Uterus (tissue), 4 donors: Measurements from ENCODE around the gene PRPF19. TPM values are rescaled to one million over a fixed set of nuclear protein-coding genes. Genes with fewer than 3 reads are reported as not detected.

ENCODE experiments used
- DNase-seq, 2 donors: peaks; one replicate each; pipeline ENCODE4 v3.0.0-alpha.2; 2019 to 2020
- H3K27ac ChIP-seq, 2 donors: fragments of 200-600 bp; sonication (generic); 1 replicate in 1 of 2; 2 replicates in 1 of 2; pipeline ENCODE4 v1.5.1; 2016 to 2018
- H3K27me3 ChIP-seq, 2 donors: fragments of 200-600 bp; sonication (generic); one replicate each; pipeline ENCODE4 v1.5.1; 2018 to 2019; ENCODE audit warnings: control low read depth in 1 of 2
- H3K36me3 ChIP-seq, 2 donors: fragments of 200-600 bp; sonication (generic); one replicate each; pipeline ENCODE4 v1.5.1; 2019; ENCODE audit warnings: control low read depth in 1 of 2
- H3K4me1 ChIP-seq, 2 donors: fragments of 200-600 bp; sonication (generic); one replicate each; pipeline ENCODE4 v1.5.1; 2018 to 2019; ENCODE audit warnings: control low read depth in 1 of 2
- H3K4me3 ChIP-seq, 2 donors: fragments of 200-600 bp; sonication (generic); 1 replicate in 1 of 2; 2 replicates in 1 of 2; pipeline ENCODE4 v1.5.1; 2018 to 2019; ENCODE audit warnings: mild to moderate bottlenecking in 1 of 2
- H3K9me3 ChIP-seq, 2 donors: fragments of 200-600 bp; sonication (generic); one replicate each; pipeline ENCODE4 v1.5.1; 2019; ENCODE audit warnings: control low read depth in 1 of 2
- POLR2A ChIP-seq, 2 donors: fragments of 450-650 bp; IDR thresholded peaks; one replicate each; pipeline ENCODE4 v1.6.1; 2016; ENCODE audit warnings: antibody characterized with exemption in 2 of 2, mild to moderate bottlenecking in 1 of 2, moderate library complexity in 1 of 2
- intact Hi-C: fragments of 100-400 bp; cut with DNase I; formaldehyde crosslinking; loops from one replicate; pipeline ENCODE4 v1.15.1; 2023; ENCODE audit warnings: low total_unique reads
- total RNA-seq, 4 donors: library from RNA; depleted of rRNA in 3 of 4; stranded (reverse); fragments of >200 nt in 3 of 4; gene quantifications; one replicate each; pipeline versions ENCODE4 v1.1.0 to v1.2.4, GENCODE V29; 2014 to 2023
- TF ChIP-seq, protein P1 (sequence below), 4 experiments: fragments of 200-600 bp in 2 of 4; fragments of 450-650 bp in 2 of 4; sonication (generic) in 2 of 4; IDR thresholded peaks; one replicate each; pipeline ENCODE4 v1.5.1; 2016 to 2019; ENCODE audit warnings: antibody characterized with exemption in 4 of 4, mild to moderate bottlenecking in 2 of 4, moderate library complexity in 1 of 4
- donor health status: DM: yes; HTN: yes; CAD: no.

The PRPF19 gene
- total RNA-seq, 4 donors from 2014 or later: 19.4 to 70.1 (median 50.2) TPM

DNA sequence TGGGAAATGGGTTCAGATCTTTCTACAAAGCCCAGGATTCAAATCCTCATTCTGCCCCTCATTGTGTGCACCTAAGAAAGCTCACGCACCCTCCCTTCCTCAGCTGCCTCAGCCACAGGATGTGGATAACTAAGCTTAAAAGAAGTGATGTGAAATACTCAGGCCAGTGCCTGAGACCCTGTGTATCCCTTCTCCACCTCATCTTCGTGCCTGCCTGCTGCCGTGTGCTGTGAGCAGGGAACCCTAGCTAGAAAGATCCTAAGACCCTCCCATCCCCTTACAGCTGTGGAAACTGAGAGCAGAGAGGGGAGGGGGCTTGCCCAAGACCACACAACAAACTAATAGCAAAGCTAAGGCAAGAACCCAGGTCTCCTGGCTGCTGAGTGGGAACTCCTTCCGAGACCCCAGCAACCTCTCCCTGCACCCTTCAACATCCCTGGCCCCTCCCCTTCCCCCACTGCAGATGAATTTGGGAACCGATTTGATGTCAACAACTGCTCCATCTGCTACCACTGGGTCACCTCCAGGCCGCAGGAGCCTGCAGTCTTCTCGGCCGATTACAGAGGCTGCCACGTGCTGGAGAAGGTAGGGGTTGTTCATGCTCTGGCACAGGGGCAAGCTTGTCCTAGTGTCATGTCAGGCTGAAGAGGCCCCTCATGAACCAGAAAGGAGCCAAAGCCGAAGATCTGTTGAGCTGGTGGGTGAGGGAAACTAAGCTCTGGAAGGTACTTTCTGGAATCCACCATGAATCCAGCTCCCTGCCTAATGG is 37.5 kb downstream of the PRPF19 start:
- DNase-seq: no peak
- intact Hi-C loops: no loop called here

DNA sequence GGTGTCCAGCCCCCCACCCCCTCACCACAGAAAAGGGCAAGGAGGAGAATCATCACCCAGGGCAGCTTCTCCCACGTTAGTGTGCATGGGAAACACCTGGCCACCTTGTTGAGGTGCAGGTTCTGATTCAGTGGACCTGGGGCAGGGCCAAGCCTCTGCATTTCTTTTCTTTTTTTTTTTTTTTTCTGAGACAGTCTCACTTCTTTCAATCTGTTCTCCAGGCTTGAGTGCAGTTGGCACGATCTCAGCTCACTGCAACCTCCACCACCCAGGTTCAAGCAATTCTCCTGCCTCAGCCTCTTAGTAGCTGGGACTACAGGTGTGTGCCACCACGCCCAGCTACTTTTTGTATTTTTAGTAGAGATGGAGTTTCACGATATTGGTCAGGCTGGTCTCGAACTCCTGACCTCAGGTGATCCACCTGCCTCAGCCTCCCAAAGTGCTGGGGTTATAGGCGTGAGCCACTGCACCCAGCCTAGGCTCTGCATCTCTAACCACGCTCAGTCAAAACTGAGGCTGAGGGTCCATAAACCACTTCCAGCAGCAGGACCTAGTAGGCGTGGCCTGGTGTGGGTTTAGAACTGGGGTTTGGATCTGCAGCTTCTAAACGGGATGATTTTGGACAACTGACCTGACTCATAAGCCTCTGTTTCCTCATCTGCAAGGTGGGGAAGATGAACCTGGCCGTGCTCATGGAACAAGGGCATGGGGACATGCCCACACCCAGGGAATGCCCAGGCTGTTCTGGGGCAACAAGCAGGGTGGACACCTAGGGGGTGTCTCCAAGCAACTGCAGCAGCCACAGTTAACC is 38.3 kb downstream of the PRPF19 start:
- no peak overlapping the region for H3K4me3 ChIP-seq
- no peak for TF ChIP-seq POLR2A (IDR thresholded peaks at IDR 0.05)
- TF ChIP-seq, protein P1, sequence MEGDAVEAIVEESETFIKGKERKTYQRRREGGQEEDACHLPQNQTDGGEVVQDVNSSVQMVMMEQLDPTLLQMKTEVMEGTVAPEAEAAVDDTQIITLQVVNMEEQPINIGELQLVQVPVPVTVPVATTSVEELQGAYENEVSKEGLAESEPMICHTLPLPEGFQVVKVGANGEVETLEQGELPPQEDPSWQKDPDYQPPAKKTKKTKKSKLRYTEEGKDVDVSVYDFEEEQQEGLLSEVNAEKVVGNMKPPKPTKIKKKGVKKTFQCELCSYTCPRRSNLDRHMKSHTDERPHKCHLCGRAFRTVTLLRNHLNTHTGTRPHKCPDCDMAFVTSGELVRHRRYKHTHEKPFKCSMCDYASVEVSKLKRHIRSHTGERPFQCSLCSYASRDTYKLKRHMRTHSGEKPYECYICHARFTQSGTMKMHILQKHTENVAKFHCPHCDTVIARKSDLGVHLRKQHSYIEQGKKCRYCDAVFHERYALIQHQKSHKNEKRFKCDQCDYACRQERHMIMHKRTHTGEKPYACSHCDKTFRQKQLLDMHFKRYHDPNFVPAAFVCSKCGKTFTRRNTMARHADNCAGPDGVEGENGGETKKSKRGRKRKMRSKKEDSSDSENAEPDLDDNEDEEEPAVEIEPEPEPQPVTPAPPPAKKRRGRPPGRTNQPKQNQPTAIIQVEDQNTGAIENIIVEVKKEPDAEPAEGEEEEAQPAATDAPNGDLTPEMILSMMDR (IDR thresholded peaks at IDR 0.05): no peak
- no peaks in the 10 kb centered on the region for H3K36me3 ChIP-seq
- no peaks in the 10 kb centered on the region for H3K9me3 ChIP-seq
- H3K4me1 ChIP-seq: no peaks in the 10 kb centered on the region
- no peak for DNase-seq
- H3K27me3 ChIP-seq: no peaks in the 10 kb centered on the region
- no peak overlapping the region for H3K27ac ChIP-seq
- intact Hi-C loops: no loop called here

More for the DNA sequence above, 37.5 kb downstream of the PRPF19 start:
- Histone ChIP-seq H3K9me3 (no peaks in the 10 kb centered on the region), H3K27me3 (no peaks in the 10 kb centered on the region), H3K4me1 (no peaks in the 10 kb centered on the region), H3K4me3 (no peak overlapping the region), H3K27ac (no peak overlapping the region), H3K36me3 (no peaks in the 10 kb centered on the region)
- TF ChIP-seq POLR2A (IDR thresholded peaks at IDR 0.05): no peak
- TF ChIP-seq, protein P1 (IDR thresholded peaks at IDR 0.05): no peak

DNA sequence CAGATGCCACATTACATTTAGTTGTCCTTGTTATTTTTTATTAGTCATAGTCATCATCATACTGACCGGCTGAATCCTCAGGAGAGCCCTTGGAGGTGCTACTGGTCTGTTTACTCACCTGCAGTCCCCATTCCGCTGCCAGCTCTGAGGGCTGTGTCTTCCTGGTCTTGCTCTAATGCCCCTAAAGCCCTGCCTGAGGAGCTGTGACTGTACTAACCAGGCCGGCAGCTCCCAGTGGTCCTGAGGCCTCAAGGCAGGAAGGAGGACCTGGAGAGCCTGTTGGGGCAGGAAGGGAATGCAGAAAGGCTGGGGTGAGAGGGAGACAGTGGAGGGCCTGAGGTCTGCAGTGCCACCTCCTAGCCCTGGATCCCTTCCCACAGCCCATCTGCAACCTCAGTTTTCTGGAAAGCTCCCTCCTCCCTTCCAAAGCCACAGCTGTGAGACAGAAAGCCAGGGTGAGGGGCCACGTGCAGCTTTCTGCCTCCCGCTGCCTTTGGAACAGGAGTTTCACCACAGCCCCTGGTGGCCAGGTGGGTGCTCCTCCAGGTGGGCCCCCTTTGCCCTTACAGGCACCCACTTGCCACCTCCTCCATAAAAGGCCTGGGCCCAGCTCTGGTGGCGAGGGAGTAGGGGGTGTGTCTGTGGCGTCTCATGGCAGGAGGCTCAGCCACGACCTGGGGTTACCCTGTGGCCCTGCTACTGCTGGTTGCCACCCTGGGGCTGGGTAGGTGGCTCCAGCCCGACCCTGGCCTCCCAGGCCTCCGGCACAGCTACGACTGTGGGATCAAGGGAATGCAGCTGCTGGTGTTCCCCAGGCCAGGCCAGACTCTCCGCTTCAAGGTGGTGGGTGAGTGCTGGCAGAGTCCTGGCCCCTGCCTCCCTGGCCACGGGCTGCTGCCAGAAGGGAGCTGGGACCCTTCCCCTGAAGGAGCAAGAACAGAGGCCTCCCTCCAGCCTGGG is 39.2 kb downstream of the PRPF19 start, which contains the start of gene ZP1:
TSS of gene ZP1 (plus strand) at position 632 of the 960 bp plus-strand sequence. CDS start at position 652, 20 bp downstream.
- Histone ChIP-seq H3K4me1 (no peaks in the 10 kb centered on the region), H3K36me3 (no peaks in the 10 kb centered on the region), H3K4me3 (no peak within 1 kb of the TSS), H3K27ac (no peak within 1 kb of the TSS), H3K9me3 (no peaks in the 10 kb centered on the region), H3K27me3 (no peaks in the 10 kb centered on the region)
- intact Hi-C loops: no loop called here
- TF ChIP-seq POLR2A (IDR thresholded peaks at IDR 0.05): no peak
- TF ChIP-seq, protein P1 (IDR thresholded peaks at IDR 0.05): no peak
- DNase-seq: no peak

DNA sequence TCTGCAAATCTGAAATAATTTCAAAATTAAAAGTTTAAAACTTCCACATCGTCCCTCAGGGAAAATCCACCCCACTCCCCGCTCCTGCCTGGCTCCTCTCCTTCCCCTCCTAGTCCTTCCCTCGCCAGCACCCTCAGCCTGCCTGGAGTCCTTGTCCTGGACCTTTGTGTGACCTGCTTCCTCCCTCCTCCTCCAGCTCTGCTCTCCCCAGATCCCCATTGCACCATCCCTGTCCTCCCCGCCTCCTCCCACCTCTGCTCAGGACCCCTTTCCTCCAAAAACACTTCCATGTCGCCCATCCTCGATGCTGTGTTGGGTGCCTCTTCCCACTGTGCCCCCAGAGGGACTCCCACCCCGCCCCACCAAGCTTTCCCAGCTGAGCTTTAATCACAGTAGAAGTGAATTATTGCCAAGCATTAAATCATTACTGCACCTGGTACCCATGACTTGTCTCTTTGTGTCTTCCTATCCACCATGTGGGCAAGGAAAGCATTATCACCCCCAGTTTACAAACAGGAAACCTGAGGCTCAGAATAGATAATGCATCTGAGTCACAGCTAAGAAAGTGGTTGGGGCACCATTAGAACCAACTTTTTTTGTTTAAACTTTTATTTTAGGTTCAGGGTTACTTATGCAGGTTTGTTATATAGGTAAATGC is 41.4 kb downstream of the PRPF19 start:
- no peaks in the 10 kb centered on the region for H3K27me3 ChIP-seq
- no peaks in the 10 kb centered on the region for H3K4me1 ChIP-seq
- DNase-seq: no peak
- H3K36me3 ChIP-seq: no peaks in the 10 kb centered on the region
- no peaks in the 10 kb centered on the region for H3K9me3 ChIP-seq
- H3K27ac ChIP-seq: no peak overlapping the region
- TF ChIP-seq, protein P1 (IDR thresholded peaks at IDR 0.05): no peak
- intact Hi-C loops: no loop called here
- no peak overlapping the region for H3K4me3 ChIP-seq
